ENCODE measurements around the gene ACOX2. TPM values are rescaled to one million over a fixed set of nuclear protein-coding genes. Genes with fewer than 3 reads are reported as not detected.

The ACOX2 gene
- total and polyA plus RNA-seq, 12 donors = 7.6 to 64.9 (median 34.9) TPM

DNA sequence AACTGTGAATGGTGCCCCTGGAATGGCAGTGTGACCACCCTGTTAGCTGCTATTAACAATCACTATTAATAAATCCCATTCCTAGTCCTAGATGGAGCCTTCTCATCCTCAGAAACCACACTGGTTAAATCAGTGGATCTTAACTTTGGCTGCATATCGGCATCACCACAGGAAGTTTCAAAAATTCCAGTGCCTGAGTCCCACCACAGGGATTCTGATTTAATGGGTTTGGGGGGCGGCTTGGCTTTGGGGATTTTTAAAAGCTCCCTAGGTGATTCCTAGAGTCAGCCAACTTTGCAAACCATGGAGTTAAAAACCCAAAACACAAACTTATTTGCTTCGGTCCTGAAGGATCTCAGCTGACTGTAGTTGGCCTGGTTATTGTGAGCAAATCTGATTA is 37.1 kb upstream of the ACOX2 start:
- 71 to 88% methylated on average over 3 of the region's 3 CpGs for WGBS, 2 donors
- no peak for DNase-seq
- intact Hi-C loops (cut with DNase I) = loop anchor here in 1 of 10 donors (1.0 kb wide), 1 partner anchor 25 kb away; no protein-coding TSS in a partner anchor
- no peak for ATAC-seq
- TF ChIP-seq, protein P1, sequence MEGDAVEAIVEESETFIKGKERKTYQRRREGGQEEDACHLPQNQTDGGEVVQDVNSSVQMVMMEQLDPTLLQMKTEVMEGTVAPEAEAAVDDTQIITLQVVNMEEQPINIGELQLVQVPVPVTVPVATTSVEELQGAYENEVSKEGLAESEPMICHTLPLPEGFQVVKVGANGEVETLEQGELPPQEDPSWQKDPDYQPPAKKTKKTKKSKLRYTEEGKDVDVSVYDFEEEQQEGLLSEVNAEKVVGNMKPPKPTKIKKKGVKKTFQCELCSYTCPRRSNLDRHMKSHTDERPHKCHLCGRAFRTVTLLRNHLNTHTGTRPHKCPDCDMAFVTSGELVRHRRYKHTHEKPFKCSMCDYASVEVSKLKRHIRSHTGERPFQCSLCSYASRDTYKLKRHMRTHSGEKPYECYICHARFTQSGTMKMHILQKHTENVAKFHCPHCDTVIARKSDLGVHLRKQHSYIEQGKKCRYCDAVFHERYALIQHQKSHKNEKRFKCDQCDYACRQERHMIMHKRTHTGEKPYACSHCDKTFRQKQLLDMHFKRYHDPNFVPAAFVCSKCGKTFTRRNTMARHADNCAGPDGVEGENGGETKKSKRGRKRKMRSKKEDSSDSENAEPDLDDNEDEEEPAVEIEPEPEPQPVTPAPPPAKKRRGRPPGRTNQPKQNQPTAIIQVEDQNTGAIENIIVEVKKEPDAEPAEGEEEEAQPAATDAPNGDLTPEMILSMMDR (IDR thresholded peaks at IDR 0.05) = no peak
- Histone ChIP-seq H3K27ac (peak overlapping the region; percentile 13 to 96 (median 91)), H3K4me1 (peaks cover 9 to 74% (median 56%) of the 10 kb centered on the region in 9 donors), H3K9me3 (peaks cover 0 to 6% (median 0%) of the 10 kb centered on the region in 11 donors), H3K27me3 (no peaks in the 10 kb centered on the region), H3K36me3 (peaks cover 0 to 7% (median 0%) of the 10 kb centered on the region in 9 donors), H3K4me3 (peak overlapping the region in 4 of 10 donors; percentile 19 to 56 (median 42))

DNA sequence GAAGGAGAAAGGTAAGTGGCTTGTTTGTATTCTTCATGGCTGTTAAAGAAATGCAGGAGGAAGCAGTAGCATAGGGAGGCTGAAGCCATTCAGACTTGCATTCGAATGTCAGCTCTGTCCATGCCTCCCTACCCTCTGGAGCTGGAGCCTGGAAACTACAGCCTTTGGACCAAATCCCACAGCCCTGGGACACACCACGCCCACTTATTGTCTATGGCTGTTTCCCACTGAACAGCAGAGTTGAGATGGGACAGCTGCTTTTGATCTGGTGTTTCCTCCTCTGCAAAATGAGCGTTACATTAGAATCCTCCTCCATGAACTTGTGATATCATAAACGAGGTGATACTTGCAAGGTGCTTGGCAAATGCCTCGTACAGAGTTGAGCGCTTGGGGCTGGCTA is 36.6 kb upstream of the ACOX2 start:
- TF ChIP-seq, protein P1 (IDR thresholded peaks at IDR 0.05) = no peak
- intact Hi-C loops (cut with DNase I) = loop anchor here in 1 of 10 donors (1.0 kb wide), 1 partner anchor 26 kb away; no protein-coding TSS in a partner anchor
- DNase-seq = peak in 1 of 2 donors; percentile 44
- peaks cover 9 to 77% (median 60%) of the 10 kb centered on the region in 9 donors for H3K4me1 ChIP-seq
- H3K27me3 ChIP-seq = no peaks in the 10 kb centered on the region
- peak overlapping the region in 4 of 10 donors; percentile 19 to 56 (median 42) for H3K4me3 ChIP-seq
- WGBS, 2 donors = 37 to 41% methylated on average over 6 of the region's 6 CpGs
- H3K36me3 ChIP-seq = peaks cover 0 to 8% (median 0%) of the 10 kb centered on the region in 9 donors
- peaks cover 0 to 6% (median 0%) of the 10 kb centered on the region in 11 donors for H3K9me3 ChIP-seq
- peak in 6 of 8 donors; percentile 20 to 47 (median 28) for ATAC-seq
- H3K27ac ChIP-seq = peak overlapping the region in 8 of 10 donors; percentile 27 to 96 (median 93)

DNA sequence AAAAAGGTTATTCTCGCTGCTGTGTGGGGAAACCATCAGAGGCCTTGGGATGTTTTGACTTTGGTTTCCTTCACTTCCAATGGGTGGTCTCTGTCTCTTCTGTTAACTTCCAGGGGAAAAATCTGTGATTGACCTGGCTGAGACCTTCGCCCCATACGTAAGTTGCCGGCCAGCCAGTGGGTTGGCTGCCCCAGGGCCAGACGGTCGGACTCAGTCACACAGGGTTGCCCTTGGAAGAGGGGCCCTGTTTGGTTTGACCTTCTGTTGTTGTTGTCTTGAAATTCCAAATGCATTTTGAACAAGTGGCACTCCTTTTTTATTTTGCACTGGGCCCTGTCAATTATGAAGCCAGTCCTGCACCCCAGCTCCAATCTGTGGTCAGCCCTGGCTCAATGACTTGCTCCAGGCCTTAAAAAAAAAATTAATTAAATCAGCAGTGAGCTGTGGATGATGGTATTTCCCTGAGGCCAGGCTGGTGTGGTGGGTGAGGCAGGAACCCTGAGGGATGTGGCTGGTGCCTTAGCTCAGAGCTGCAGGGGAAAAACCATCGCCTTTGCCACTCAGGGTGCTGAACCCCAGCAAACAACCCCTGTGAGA is 35.7 kb upstream of the ACOX2 start:
- DNase-seq (no peak), ATAC-seq (no peak)
- 96 to 100% methylated on average over 7 of the region's 7 CpGs for WGBS, 2 donors
- H3K36me3 ChIP-seq = peaks cover 0 to 13% (median 0%) of the 10 kb centered on the region in 9 donors
- H3K27ac ChIP-seq = peak overlapping the region in 5 of 10 donors; percentile 29 to 95 (median 90)
- peaks cover 9 to 72% (median 58%) of the 10 kb centered on the region in 9 donors for H3K4me1 ChIP-seq
- intact Hi-C loops (cut with DNase I) = no loop called here
- no peak overlapping the region for H3K4me3 ChIP-seq
- H3K27me3 ChIP-seq = no peaks in the 10 kb centered on the region
- TF ChIP-seq, protein P1 (IDR thresholded peaks at IDR 0.05) = no peak
- H3K9me3 ChIP-seq = peaks cover 0 to 6% (median 0%) of the 10 kb centered on the region in 11 donors

DNA sequence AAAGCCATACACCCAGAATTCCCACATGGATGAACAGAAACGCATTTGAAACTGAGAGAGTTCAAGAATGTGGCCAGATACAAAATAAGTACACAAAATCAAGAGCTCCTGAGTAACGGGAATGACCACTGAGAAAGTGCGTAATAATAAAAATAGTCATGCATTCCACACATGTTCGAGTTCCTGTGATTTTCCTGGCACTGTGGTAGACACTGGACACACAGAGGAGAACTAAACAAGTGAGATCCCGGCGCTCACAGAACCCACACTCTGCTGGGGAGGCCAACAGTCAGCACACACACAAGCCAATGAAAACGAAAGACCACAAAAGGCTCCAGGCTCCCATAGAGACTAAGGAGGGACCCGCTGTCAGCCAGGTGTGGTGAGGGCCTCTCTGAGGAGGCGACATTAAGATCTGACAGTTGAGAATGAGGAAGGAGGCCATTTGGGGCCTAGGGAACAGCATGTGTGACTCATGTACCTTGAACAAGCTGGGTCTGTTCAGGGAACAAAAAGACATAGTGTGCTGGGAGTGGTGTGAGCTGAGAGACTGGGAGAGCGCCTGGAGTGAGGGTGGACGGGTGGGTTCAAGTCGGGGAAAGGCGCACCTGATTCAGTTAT is 35.1 kb upstream of the ACOX2 start:
- 83 to 89% methylated on average over 13 of the region's 13 CpGs for WGBS, 2 donors
- intact Hi-C loops (cut with DNase I) = no loop called here

More for the DNA sequence above, 35.1 kb upstream of the ACOX2 start:
- no peaks in the 10 kb centered on the region for H3K27me3 ChIP-seq
- TF ChIP-seq, protein P1 (IDR thresholded peaks at IDR 0.05) = no peak
- H3K9me3 ChIP-seq = peaks cover 0 to 6% (median 0%) of the 10 kb centered on the region in 11 donors
- H3K4me1 ChIP-seq = peaks cover 9 to 66% (median 53%) of the 10 kb centered on the region in 9 donors
- H3K27ac ChIP-seq = peak overlapping the region in 4 of 10 donors; percentile 2 to 90 (median 18)
- ATAC-seq (peak in 1 of 8 donors; percentile 3), DNase-seq (no peak)
- H3K36me3 ChIP-seq = peaks cover 0 to 19% (median 1%) of the 10 kb centered on the region in 9 donors
- no peak overlapping the region for H3K4me3 ChIP-seq

Measured in heart right ventricle (tissue), 16 donors.